Prostate gland (tissue), 2 donors: ENCODE results near the gene SMIM43. TPM values are rescaled to one million over a fixed set of nuclear protein-coding genes. Genes with fewer than 3 reads are reported as not detected.

Experiments
- DNase-seq: peaks from one replicate; pipeline ENCODE4 v3.0.0-alpha.2; 2019; ENCODE audit warnings: low spot score
- H3K27ac ChIP-seq, 2 donors: fragments of 200-600 bp; sonication (generic); 2 replicates each; pipeline ENCODE4 v1.5.1; 2017 to 2019
- H3K27me3 ChIP-seq: fragments of 200-600 bp; sonication (generic); replicated peaks from 2 replicates; pipeline ENCODE4 v1.5.1; 2019; ENCODE audit not compliant: insufficient read depth
- H3K36me3 ChIP-seq, 2 donors: fragments of 200-600 bp; sonication (generic); 1 replicate in 1 of 2; 2 replicates in 1 of 2; pipeline versions ENCODE4 v1.5.1 to v1.8.1; 2017 to 2019
- H3K4me1 ChIP-seq: fragments of 200-600 bp; sonication (generic); replicated peaks from 2 replicates; pipeline ENCODE4 v1.5.1; 2019
- H3K4me3 ChIP-seq, 2 donors: fragments of 200-600 bp; sonication (generic); 2 replicates each; pipeline ENCODE4 v1.5.1; 2017 to 2019
- H3K9me3 ChIP-seq: fragments of 200-600 bp; sonication (generic); 2 replicates; pipeline ENCODE4 v1.5.1; 2017
- CTCF ChIP-seq, 4 experiments: fragments of 200-600 bp in 2 of 4; fragments of 450-650 bp in 2 of 4; sonication (generic) in 2 of 4; IDR thresholded peaks; 1 replicate in 3 of 4; 2 replicates in 1 of 4; pipeline ENCODE4 v1.5.1; 2016 to 2019; ENCODE audit warnings: antibody characterized with exemption in 4 of 4, mild to moderate bottlenecking in 2 of 4, moderate library complexity in 2 of 4
- POLR2A ChIP-seq: fragments of 450-650 bp; IDR thresholded peaks from one replicate; pipeline ENCODE4 v1.6.1; 2016; ENCODE audit warnings: antibody characterized with exemption, mild to moderate bottlenecking
- POLR2AphosphoS5 ChIP-seq: sonication (generic); formaldehyde crosslinking; IDR thresholded peaks from one replicate; pipeline ENCODE4 v1.6.1; 2017; ENCODE audit warnings: antibody characterized with exemption
- WGBS: methylation state at CpG from one replicate; pipeline ENCODE4 v1.1.5; 2018; 5-methylcytosine and 5-hydroxymethylcytosine counted together
- intact Hi-C: fragments of 100-400 bp; cut with DNase I; formaldehyde crosslinking; loops from one replicate; pipeline ENCODE4 v1.14.2; 2022
- total RNA-seq, 2 donors: library from RNA; depleted of rRNA; stranded (reverse); fragments of >200 nt; gene quantifications; one replicate each; pipeline ENCODE4 v1.1.0, GENCODE V29; 2016

The SMIM43 gene
- total RNA-seq, 2 donors from 2014 or later, result not detected

- DNase-seq, result peak; percentile 85
- under 1% methylated on average over 48 of the region's 48 CpGs for WGBS
- TF ChIP-seq CTCF (IDR thresholded peaks at IDR 0.05) (no peak), POLR2AphosphoS5 (peak; percentile 99), POLR2A (peak; percentile 72)
- H3K4me3 ChIP-seq, result peak within 1 kb of the TSS; percentile 68 to 77
- intact Hi-C loops, result no loop called here
- no peaks in the 10 kb centered on the region for H3K27me3 ChIP-seq
- H3K9me3 ChIP-seq, result no peaks in the 10 kb centered on the region
- peak within 1 kb of the TSS; percentile 78 to 81 for H3K27ac ChIP-seq
- no peaks in the 10 kb centered on the region for H3K4me1 ChIP-seq
- no peaks in the 10 kb centered on the region for H3K36me3 ChIP-seq
Measured at GRCh38 chr4:121800961-121801714, 36.2 kb upstream of the SMIM43 start, which contains the start of gene EXOSC9. Gene EXOSC9, plus strand, starts transcription at chr4:121801323. Its CDS starts 102 bp downstream, at chr4:121801425.

- no peaks in the 10 kb centered on the region for H3K27me3 ChIP-seq
- H3K27ac ChIP-seq, result peak overlapping the region; percentile 78 to 81
- no peak for DNase-seq
- peak overlapping the region; percentile 68 to 77 for H3K4me3 ChIP-seq
- H3K9me3 ChIP-seq, result no peaks in the 10 kb centered on the region
- no peaks in the 10 kb centered on the region for H3K36me3 ChIP-seq
- intact Hi-C loops, result no loop called here
- WGBS, result 55% methylated on average over 8 of the region's 8 CpGs
- no peaks in the 10 kb centered on the region for H3K4me1 ChIP-seq
- TF ChIP-seq CTCF (IDR thresholded peaks at IDR 0.05) (no peak), POLR2A (no peak), POLR2AphosphoS5 (no peak)
Measured at GRCh38 chr4:121800638-121800960, 35.6 kb upstream of the SMIM43 start.

GRCh38 chr4:121799867-121800501, 35.0 kb upstream of the SMIM43 start:
- Histone ChIP-seq H3K27ac (no peak overlapping the region), H3K4me3 (no peak overlapping the region), H3K9me3 (no peaks in the 10 kb centered on the region), H3K4me1 (no peaks in the 10 kb centered on the region), H3K27me3 (no peaks in the 10 kb centered on the region), H3K36me3 (no peaks in the 10 kb centered on the region)
- intact Hi-C loops, result no loop called here
- TF ChIP-seq CTCF (IDR thresholded peaks at IDR 0.05) (no peak), POLR2AphosphoS5 (no peak), POLR2A (no peak)
- WGBS, result 95% methylated on average over 3 of the region's 3 CpGs
- DNase-seq, result no peak

- DNase-seq, result no peak
- Histone ChIP-seq H3K4me3 (no peak overlapping the region), H3K9me3 (no peaks in the 10 kb centered on the region), H3K36me3 (no peaks in the 10 kb centered on the region), H3K4me1 (no peaks in the 10 kb centered on the region), H3K27ac (no peak overlapping the region), H3K27me3 (no peaks in the 10 kb centered on the region)
- 73% methylated on average over 2 of the region's 2 CpGs for WGBS
- intact Hi-C loops, result no loop called here
- TF ChIP-seq POLR2AphosphoS5, result no peak
Measured at GRCh38 chr4:121799208-121799823, 34.4 kb upstream of the SMIM43 start.

- Histone ChIP-seq H3K27ac (no peak overlapping the region), H3K36me3 (no peaks in the 10 kb centered on the region), H3K4me1 (no peaks in the 10 kb centered on the region), H3K9me3 (no peaks in the 10 kb centered on the region), H3K27me3 (no peaks in the 10 kb centered on the region), H3K4me3 (no peak overlapping the region)
- DNase-seq, result no peak
- TF ChIP-seq POLR2A (no peak), CTCF (IDR thresholded peaks at IDR 0.05) (no peak), POLR2AphosphoS5 (no peak)
- intact Hi-C loops, result no loop called here
Measured at GRCh38 chr4:121796283-121796682, 31.3 kb upstream of the SMIM43 start.
